ENCODE results near the gene MELTF.

MELTF gene

DNA sequence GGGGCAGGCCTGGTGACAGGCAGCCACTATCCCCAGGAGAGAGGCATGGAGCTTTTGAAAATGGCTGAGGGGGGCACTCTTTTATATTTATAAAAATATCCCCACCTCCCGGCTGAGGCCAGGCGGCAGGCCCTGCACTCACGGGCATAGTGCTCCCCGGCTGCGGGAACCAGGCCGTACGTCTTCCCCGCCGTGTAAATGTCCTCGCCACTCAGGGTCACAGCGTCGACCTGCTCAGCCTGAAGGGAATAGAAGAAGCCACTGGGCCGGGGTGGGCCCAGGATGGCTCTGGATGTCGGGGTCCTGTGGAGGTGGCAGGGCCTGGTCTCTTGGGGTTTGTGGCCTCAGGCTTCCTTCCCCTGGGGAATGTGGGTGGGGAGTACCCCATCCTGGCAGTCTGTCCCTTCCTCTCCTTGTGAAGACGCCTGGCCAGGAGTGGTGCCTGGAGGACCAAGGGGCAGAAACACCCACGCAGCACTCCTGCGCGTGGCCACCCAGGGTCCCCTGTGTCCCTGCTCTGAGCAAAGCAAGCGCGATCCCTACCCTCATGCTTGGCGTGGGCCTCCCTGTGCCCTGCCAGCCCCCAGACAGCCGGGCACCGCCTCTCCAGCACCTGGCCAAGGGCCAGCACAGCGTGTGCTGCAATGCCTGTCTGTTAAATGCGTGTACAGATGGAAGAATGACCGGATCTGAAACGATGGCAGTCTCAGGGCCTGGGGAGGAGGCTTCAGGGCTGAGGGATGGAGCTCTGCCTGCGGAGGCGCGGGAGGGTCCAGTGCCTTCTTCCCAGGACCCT lies 18.9 kb downstream of the MELTF start:
- DNase-seq (ENCODE audit: low spot score) = no peak

DNA sequence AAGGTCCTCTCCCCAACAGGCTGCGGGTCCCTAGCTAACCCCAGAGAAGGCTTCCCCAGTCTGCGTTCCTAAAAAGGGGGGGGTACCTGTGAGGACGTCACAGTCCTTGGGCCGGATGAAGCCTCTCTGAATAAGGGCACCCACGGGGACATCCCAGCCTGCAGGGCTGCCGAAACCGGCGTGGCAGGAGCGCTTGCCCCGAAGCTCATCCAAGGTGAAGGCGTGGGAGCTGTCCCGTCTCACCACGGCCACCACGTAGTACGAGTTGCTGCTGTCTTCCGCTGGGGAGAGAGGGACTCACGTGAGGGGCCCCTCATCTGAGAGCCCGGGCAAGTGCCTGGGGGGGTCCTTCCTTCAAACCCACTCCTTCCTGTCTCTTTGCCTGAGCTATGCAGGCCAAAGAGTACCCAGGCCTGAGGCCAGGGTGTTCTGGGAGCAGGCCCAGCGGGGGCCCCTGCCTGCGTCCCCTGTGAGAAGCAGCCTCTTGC lies 20.0 kb downstream of the MELTF start:
- DNase-seq (ENCODE audit: low spot score) = no peak

DNA sequence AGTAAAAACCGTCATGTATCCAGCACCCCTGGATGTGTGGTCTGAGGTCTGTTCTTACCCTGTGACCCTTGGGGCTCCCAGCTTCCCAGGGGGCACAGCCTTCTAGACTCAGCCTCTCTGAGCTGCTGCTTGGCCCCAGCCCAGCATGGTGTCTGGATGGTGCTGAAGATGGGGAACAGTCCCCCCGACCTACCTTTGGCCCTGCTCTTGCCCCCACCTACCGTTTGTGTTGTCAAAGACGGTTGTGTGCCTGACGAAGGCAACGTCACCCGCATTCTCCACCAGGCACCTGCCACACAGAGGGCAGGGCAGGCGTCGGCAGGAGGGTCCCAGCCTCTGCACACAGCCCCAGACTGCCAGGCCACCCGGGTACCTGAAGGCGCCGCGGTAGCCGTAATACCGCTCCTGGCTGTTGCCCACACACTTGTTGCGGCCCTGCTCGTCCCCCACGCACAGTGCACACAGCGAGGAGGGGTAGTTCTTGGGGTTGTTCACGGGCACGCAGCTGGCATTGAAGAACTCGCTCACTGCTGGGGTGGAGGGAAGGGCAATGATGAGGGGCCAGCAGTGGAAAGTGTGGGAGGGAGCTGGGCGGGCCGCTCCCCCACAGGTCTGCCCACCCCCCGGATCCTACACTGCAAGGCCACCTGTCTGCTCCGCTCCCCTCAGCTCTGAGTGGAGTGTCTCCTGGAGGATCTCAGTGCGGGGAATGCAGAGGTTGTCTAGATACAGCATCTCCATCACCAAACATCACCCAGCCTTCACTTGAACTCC lies 21.0 kb downstream of the MELTF start:
- DNase-seq (ENCODE audit: low spot score) = no peak

DNA sequence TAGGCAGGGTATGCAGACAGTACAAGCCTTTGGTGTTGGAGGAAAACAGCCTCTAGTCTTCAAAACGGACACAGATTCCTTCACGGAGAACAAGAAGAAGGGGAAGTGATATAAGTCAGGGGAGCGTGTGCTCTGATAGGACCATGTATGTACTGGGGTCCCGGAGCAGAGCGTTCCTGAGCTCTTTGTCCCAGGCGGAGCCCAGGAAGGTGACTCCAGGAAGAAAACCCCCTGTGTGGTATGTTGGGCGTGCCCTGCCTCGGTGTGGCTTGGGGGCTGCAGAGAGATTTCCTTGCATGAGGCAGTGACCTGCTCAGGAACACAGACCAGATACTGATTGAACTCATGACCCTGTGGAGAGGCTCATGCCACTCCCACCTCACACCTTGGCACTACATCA lies 21.7 kb downstream of the MELTF start:
- no peak for DNase-seq (ENCODE audit: low spot score)

DNA sequence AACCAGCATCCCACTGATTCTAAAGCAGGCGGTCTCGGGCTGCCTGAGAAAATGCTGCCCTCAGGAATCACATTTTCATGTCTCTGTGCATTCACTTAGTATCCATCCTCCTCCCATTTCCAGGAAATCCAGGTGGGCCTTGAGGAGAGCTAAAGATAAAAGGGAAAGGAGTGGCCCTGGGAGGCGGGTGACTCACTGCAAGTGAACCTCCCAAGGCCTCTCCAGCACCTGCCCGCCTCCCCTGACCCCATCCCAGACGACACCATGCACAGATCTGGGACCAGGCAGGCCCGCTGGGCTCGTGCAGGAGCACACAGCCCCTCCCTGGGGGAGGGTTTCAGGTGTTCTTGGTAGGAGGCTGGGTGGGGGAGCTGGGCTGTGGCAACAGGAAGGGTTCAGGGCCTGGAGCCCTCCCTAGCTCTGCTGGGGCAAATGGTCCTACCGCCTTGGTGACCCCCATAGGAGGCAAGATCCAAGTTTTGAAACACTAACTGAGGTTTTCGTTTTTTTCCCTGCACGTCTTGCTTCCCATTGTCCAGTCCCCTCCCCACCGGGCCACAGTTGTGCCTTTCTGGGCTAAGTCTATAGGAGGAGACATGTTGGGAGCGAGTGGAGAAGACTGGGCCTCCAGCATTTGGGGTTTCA lies 22.2 kb downstream of the MELTF start:
- no peak for DNase-seq (ENCODE audit: low spot score)

- no peak for DNase-seq (ENCODE audit: low spot score)
Measured at GRCh38 chr3:197006860-197007259, 22.8 kb downstream of the MELTF start.

GRCh38 chr3:197006446-197006845 lies 23.2 kb downstream of the MELTF start:
- DNase-seq (ENCODE audit: low spot score) = no peak

DNA sequence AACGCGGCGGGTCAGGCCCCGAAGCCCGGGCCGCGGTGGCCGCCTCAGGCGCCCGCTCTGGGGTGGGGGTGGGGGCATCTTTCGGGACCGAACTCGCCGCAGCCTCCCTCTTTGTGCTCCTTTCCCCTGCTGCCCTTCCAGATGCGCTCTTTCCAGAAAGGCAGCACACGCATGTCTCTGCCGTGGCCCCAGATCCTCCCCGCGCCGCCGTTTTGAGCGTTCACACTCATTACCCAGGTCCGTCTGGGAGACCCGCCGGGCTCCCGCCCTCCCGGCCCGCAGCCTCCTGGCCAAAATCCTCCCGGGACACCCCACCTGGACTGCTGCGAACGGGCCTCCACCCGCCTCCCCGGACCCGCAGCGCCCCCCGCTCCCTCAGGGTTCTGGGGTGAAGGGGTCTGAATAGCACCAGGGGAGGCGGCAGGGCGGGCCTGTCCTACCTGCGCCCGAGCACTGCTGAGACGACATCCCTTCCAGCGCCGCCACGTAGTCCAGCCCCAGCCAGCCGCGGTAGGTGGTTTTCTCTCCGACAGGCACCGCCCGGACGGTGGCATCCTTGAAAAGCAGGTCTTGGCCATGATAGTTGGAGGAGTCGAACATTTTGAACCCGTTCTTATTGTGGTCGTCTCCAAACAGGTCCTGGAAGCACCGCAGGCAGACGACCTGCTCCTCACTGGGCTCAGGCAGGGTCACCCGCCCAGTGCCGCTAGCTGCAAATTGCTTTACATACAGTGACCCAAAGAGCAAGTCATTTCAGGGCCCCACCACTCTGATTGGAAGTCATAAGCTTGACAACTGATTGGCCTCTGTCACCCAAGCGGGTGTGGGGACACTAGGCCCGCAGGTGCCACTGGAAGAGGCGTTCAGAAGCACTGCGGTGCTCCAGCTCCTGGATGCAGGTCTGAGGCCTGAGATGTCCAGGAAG lies 25.9 kb downstream of the MELTF start:
- DNase-seq (ENCODE audit: low spot score) = peak; percentile 42

DNA sequence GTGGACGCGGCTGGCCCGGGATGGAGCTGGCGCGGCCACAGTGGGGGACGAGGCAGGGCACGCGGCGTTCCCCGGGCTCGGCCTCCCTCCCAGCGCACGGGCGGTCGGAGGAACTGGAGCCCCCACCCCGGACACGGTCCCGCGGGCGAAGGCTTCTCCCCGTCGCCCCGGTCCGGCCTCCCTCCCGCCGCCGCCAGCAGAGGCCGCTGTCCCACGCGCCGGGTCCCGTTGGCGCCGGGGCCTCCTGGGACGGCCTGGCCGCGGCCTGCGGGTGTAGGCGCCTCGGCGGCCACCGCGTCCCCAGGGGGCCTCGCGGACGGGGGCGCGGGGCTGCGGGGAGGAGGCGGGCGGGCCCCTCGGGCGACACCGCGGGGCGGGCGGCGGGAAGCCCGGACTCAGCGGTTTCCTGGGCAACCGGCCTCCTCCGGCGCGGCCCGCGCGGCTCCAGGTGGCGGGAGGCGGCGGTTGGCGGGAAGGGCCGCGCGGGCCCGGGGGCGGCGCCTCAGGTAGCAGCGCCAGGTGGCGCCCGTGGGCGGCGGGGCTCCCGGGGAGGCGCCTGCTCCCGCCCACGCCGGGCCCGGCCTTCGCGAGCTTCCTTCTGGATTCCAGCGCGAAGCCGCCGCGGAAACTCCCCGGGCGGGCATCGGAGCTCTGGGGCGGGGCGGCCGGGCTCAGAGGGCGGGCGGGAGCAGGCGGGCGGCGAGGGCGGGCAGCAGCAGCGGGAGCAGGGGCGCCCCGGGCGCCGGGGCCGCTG lies 26.7 kb downstream of the MELTF start:
- DNase-seq (ENCODE audit: low spot score) = peak; percentile 80

DNA sequence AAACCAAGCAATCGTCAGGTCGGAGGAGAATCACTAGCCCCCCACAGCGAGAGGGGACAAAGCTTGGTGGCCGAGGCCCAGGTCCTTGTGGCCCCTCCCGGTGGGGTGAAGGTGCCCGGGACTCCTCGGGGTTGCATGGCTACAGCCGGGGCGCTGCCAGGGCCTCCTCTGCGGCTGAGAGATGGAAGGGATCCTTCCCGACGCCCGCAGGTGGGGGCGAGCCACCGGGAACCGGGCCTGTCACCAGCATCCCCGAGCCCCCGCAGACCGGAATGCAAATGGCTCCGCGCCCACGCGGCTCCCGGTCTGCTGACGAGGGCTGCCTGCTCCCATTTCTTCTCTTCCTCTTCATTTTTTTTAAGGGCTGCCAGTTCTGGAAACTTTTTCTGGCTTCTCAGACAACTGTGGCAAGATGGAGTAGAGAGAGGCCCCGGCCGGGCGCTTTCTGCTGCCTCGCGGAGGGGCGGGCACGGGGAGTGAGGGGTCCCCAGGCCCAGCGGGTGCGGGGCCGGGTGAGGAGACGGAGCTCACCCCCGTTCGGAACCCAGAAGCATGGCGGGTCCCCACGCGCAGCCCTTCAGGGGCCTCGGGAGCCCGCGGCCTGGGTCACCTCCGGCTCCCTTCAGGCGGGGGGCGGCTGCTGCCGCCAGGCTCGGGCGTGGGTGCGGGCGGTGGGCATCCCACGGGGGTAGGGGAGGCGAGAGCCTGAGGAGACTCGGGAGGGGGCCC lies 27.5 kb downstream of the MELTF start:
- DNase-seq (ENCODE audit: low spot score) = no peak

DNA sequence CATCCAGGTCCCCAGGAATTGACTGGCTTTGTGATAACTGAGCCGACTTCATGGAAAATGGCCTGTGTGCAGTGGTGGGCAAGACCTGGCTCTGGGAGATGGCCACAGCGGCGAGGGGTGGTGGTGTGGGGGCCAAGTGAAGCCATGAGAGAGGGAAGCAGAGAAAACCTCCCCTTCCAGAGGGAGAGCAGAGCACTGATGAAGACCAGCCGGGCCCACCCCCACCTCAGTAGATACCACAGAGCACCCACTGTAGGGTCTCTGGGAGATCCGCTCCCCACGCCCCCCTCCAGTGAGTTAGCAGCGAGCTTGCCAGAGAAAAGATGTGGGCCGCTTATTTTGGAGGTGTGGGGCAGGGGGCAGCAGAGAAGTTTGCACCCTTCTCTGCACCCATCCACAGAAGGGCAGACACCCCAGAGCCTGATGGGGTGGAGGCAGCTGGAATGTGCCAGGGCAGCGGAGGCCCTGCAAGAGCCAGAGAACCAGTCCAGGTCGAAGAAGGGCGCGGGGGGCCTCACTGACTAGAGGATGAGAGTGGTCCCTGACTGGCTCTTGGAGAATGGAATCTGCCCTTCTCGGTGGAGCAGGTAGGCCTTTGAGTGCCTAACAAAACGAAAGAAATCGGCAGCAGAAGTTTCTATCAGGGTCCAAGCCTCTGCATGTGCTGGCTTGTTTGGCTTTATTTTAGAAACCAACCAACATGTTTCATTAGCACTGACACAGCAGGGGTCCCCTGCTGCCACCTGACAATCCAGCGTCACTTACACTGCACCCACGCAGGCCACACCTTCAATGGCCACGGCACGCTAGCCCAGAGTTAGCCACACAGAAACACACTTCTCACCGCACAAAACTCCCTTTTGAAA lies 28.3 kb downstream of the MELTF start:
- no peak for DNase-seq (ENCODE audit: low spot score)

DNA sequence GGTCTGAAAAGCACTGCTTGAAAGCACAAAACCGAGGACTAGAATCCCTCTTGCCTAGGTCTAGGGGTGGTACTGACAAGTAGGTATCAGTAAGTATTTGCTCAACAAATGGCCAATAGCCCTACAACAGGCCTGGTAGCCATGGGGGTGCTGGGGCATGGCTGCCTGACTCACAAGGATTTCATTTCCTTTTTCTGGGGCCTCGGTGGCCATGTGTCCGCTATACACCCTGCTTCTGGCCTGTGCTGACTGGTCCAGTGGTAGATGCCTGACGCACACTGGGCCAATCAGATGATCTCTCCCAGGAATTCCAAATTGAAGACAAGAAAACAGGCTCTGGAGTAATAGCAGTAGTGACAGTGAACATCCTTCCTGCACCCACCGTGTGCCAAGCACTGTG lies 29.4 kb downstream of the MELTF start:
- peak; percentile 65 for DNase-seq (ENCODE audit: low spot score)

DNA sequence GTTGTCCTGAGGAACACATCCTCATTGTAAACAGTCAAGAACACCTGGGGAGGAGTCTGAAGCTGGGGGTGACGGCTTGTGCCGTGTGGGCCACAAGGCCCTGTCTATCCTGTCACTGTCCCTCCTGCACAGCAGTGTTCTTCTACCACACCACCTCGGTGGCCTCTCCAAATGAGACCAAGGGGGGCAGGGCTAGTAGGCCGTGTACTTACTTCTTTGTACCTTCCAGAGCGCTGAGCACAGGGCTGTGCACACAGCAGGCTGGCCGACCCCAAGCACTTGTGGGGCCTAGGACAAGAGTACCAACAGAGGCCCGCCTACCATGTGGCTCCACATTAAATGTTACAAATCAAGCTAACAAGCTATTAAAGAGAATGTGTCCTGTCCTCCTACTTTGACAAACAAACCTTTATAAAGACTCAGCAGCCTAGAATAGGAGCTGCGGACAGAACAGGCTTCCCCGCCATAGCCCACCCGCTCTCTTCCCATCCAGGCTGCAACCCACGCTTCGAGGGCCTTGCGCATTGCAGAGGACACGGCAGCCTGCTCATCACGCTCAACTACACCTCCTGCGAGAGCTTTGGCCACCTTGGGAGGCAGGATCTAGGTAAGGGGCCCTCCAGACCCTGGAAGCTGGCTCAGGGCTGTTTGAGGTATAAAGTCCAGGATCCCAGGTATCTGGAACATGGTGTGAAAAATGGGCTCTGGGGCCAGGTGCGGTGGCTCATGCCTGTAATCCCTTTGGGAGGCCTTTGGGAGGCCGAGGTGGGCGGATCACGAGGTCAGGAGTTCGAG lies 30.5 kb downstream of the MELTF start:
- no peak for DNase-seq (ENCODE audit: low spot score)

- DNase-seq (ENCODE audit: low spot score) = no peak
Measured at GRCh38 chr3:196997311-196997710, 32.3 kb downstream of the MELTF start.

DNA sequence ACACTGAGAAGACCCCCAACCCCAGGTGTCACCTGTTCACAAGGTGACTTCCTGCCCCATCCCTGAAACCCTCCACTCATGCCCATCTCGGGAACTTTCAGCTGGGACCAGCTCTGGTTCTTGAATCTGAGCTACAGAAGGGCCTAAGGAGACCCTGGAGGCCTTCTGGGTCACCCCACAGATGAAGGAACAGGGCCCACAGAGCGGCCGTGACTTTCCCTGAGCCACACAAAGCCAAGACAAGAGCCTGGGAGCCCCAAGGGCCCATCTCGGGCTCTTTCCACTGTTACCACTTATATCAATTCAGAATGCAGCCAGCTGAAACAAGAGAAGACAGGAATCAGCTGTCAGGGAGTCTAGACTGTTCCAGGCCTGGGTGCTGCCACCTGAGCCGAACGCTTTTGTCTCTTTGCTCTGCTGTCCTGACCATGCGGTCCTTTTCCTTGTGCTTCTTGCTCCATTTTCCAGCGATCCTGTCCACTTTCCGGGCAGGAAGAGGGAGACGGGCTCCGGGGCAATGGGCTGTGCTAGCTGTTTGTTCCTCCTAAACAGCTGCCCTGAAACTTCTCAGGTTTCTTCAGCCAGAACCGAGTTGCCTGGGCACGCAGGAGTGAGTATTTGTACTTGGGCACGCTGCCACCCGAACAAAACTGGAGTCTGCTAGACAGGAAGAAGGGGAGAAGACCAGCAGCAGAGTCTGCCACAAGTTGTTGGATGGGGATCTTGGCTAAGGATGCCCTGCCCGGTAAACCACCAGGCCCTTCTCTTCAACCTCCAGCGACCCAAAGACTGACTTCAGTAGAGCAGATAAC lies 33.0 kb downstream of the MELTF start:
- no peak for DNase-seq (ENCODE audit: low spot score)

DNA sequence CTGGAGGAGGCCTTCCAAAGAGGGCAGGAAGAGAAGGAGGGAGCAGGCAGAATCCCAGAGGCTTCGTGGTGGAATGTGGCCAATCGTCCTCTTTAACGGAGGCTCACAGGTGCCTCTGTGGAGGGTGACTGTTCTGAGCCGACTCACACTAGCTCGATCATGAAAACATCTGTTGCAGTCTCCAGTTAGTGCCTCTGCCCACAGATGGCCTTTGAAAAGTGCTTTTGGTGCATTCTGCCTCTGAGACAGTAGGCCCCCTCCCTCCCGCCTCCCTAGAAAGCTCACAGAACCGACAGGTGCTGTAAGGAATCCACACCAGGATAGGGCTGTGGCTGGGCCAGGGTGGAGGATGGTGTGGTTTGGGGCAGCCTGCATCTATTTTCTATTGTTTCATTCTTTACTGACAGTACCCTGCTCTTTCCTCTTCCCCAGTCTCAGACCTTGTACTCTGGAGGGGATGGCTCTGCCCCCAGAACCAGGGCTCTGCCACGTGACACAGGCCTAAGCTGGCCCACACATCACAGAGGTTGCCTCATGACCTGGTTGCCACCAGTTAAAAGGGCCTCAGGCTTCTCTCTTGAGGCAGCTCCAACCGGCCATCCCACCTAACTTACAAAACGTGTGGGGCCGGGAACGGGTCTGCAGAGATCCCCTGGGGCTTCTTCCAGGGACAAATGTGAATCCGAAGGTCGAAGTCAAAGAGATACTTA lies 33.8 kb downstream of the MELTF start:
- DNase-seq (ENCODE audit: low spot score) = peak; percentile 15

GRCh38 chr3:196995027-196995426 lies 34.6 kb downstream of the MELTF start:
- DNase-seq (ENCODE audit: low spot score) = no peak
